Subcutaneous abdominal adipose tissue (tissue), 5 donors: ENCODE data around the gene KDM2A.
"Not testable (repeated sequence)": the region's sequence is repeated elsewhere in the genome, so short reads cannot be mapped to it uniquely, and the experiment has no call there.

Experiments used
- H3K27ac ChIP-seq: one replicate; pipeline ENCODE4 v1.7.0; 2013; ENCODE audit warnings: low read depth, mild to moderate bottlenecking, inconsistent platforms, low read length, moderate library complexity
- H3K27me3 ChIP-seq, 5 donors: one replicate each; pipeline ENCODE4 v1.7.0; 2013; ENCODE audit warnings: low read length in 5 of 5, inconsistent platforms in 1 of 5; ENCODE audit not compliant: control insufficient read depth in 5 of 5, insufficient read depth in 4 of 5
- H3K36me3 ChIP-seq, 5 donors: one replicate each; pipeline ENCODE4 v1.7.0; 2013; ENCODE audit warnings: low read length in 5 of 5; ENCODE audit not compliant: control insufficient read depth in 5 of 5, insufficient read depth in 5 of 5
- H3K4me1 ChIP-seq, 5 donors: one replicate each; pipeline ENCODE4 v1.7.0; 2013; ENCODE audit warnings: low read length in 5 of 5, mild to moderate bottlenecking in 3 of 5, moderate library complexity in 1 of 5; ENCODE audit not compliant: control insufficient read depth in 5 of 5, insufficient read depth in 5 of 5
- H3K4me3 ChIP-seq, 5 donors: one replicate each; pipeline ENCODE4 v1.7.0; 2013; ENCODE audit warnings: low read length in 5 of 5, low read depth in 1 of 5
- H3K9ac ChIP-seq, 5 donors: one replicate each; pipeline ENCODE4 v1.7.0; 2013; ENCODE audit warnings: low read length in 5 of 5, mild to moderate bottlenecking in 4 of 5, moderate library complexity in 3 of 5
- H3K9me3 ChIP-seq, 5 donors: one replicate each; pipeline ENCODE4 v1.7.0; 2013; ENCODE audit warnings: low read length in 5 of 5; ENCODE audit not compliant: control insufficient read depth in 5 of 5
- donor health status: healthy.
- donor health status: healthy.
- donor health status: healthy.
- donor health status: healthy.
- donor health status: healthy.

KDM2A gene

GRCh38 chr11:67254798-67255197, 135.7 kb downstream of the KDM2A start:
- no peak overlapping the region for H3K4me3 ChIP-seq
- H3K27me3 ChIP-seq = no peaks in the 10 kb centered on the region
- H3K9me3 ChIP-seq = no peaks in the 10 kb centered on the region
- peaks cover 22 to 75% (median 67%) of the 10 kb centered on the region in 5 donors for H3K36me3 ChIP-seq
- H3K27ac ChIP-seq = no peak overlapping the region
- H3K4me1 ChIP-seq = peaks cover 0 to 45% (median 13%) of the 10 kb centered on the region in 5 donors
- no peak overlapping the region for H3K9ac ChIP-seq

GRCh38 chr11:67255353-67255752, 136.3 kb downstream of the KDM2A start:
- H3K9me3 ChIP-seq = no peaks in the 10 kb centered on the region
- no peak overlapping the region for H3K9ac ChIP-seq
- no peak overlapping the region for H3K27ac ChIP-seq
- H3K4me3 ChIP-seq = no peak overlapping the region
- H3K36me3 ChIP-seq = peaks cover 22 to 69% (median 62%) of the 10 kb centered on the region in 5 donors
- H3K4me1 ChIP-seq = peaks cover 0 to 45% (median 13%) of the 10 kb centered on the region in 5 donors
- no peaks in the 10 kb centered on the region for H3K27me3 ChIP-seq

GRCh38 chr11:67255864-67256263, 136.8 kb downstream of the KDM2A start:
- Histone ChIP-seq H3K27me3 (no peaks in the 10 kb centered on the region), H3K4me1 (peaks cover 0 to 45% (median 13%) of the 10 kb centered on the region in 5 donors), H3K36me3 (peaks cover 19 to 64% (median 57%) of the 10 kb centered on the region in 5 donors), H3K4me3 (no peak overlapping the region), H3K27ac (no peak overlapping the region), H3K9me3 (no peaks in the 10 kb centered on the region), H3K9ac (no peak overlapping the region)

GRCh38 chr11:67256477-67257135, 137.5 kb downstream of the KDM2A start:
- Histone ChIP-seq H3K27ac (no peak overlapping the region), H3K36me3 (peaks cover 13 to 57% (median 49%) of the 10 kb centered on the region in 5 donors), H3K4me1 (peaks cover 0 to 51% (median 16%) of the 10 kb centered on the region in 5 donors), H3K27me3 (no peaks in the 10 kb centered on the region), H3K4me3 (no peak overlapping the region), H3K9me3 (no peaks in the 10 kb centered on the region), H3K9ac (no peak overlapping the region)

- peaks cover 3 to 19% (median 11%) of the 10 kb centered on the region in 5 donors for H3K36me3 ChIP-seq
- peaks cover 3 to 44% (median 23%) of the 10 kb centered on the region in 5 donors for H3K4me1 ChIP-seq
- H3K9ac ChIP-seq = no peak overlapping the region
- H3K27ac ChIP-seq = no peak overlapping the region
- H3K4me3 ChIP-seq = no peak overlapping the region
- no peaks in the 10 kb centered on the region for H3K9me3 ChIP-seq
- H3K27me3 ChIP-seq = no peaks in the 10 kb centered on the region
These were observed 141.3 kb downstream of the KDM2A start for GRCh38 chr11:67260406-67260805.

GRCh38 chr11:67260885-67261639, 142.0 kb downstream of the KDM2A start:
- H3K4me3 ChIP-seq = peak overlapping the region; percentile 22 to 59 (median 55)
- not testable (repeated sequence) for H3K27ac ChIP-seq, H3K27me3 ChIP-seq, H3K9me3 ChIP-seq
- peaks cover 0 to 13% (median 5%) of the 10 kb centered on the region in 5 donors for H3K36me3 ChIP-seq
- peak overlapping the region in 3 of 5 donors; percentile 47 to 73 (median 60) for H3K9ac ChIP-seq
- H3K4me1 ChIP-seq = peaks cover 4 to 49% (median 28%) of the 10 kb centered on the region in 5 donors

- H3K27me3 ChIP-seq = no peaks in the 10 kb centered on the region
- no peak overlapping the region for H3K27ac ChIP-seq
- peak overlapping the region in 2 of 5 donors; percentile 23 to 59 for H3K4me3 ChIP-seq
- peaks cover 4 to 46% (median 29%) of the 10 kb centered on the region in 5 donors for H3K4me1 ChIP-seq
- no peaks in the 10 kb centered on the region for H3K9me3 ChIP-seq
- H3K36me3 ChIP-seq = peaks cover 0 to 7% (median 2%) of the 10 kb centered on the region in 5 donors
- no peak overlapping the region for H3K9ac ChIP-seq
These were observed 142.5 kb downstream of the KDM2A start for GRCh38 chr11:67261640-67261945.

GRCh38 chr11:67261946-67262681, 143.1 kb downstream of the KDM2A start:
- no peaks in the 10 kb centered on the region for H3K9me3 ChIP-seq
- peak overlapping the region in 2 of 5 donors; percentile 40 to 59 for H3K4me3 ChIP-seq
- no peaks in the 10 kb centered on the region for H3K27me3 ChIP-seq
- peaks cover 0 to 2% (median 0%) of the 10 kb centered on the region in 5 donors for H3K36me3 ChIP-seq
- H3K27ac ChIP-seq = no peak overlapping the region
- H3K4me1 ChIP-seq = peaks cover 4 to 46% (median 32%) of the 10 kb centered on the region in 5 donors
- H3K9ac ChIP-seq = no peak overlapping the region

GRCh38 chr11:67262731-67263675, 143.9 kb downstream of the KDM2A start:
- Histone ChIP-seq H3K4me1 (peaks cover 9 to 53% (median 40%) of the 10 kb centered on the region in 5 donors), H3K27me3 (no peaks in the 10 kb centered on the region), H3K36me3 (no peaks in the 10 kb centered on the region), H3K9ac (peak overlapping the region in 2 of 5 donors; percentile 31 to 41), H3K27ac (peak overlapping the region; percentile 24), H3K4me3 (peak overlapping the region in 1 of 5 donors; percentile 40), H3K9me3 (no peaks in the 10 kb centered on the region)
